GM18907 (cell line): ENCODE measurements around the gene COL4A5.
"Not testable (repeated sequence)": the region's sequence is repeated elsewhere in the genome, so short reads cannot be mapped to it uniquely, and the experiment has no call there.

ENCODE experiments used
- ATAC-seq: cut with Tn5 transposase; IDR thresholded peaks from one replicate; pipeline ENCODE4 v1.9.1; 2021; ENCODE audit warnings: mild to moderate bottlenecking, moderate library complexity; ENCODE audit not compliant: unreplicated experiment

Gene COL4A5

DNA sequence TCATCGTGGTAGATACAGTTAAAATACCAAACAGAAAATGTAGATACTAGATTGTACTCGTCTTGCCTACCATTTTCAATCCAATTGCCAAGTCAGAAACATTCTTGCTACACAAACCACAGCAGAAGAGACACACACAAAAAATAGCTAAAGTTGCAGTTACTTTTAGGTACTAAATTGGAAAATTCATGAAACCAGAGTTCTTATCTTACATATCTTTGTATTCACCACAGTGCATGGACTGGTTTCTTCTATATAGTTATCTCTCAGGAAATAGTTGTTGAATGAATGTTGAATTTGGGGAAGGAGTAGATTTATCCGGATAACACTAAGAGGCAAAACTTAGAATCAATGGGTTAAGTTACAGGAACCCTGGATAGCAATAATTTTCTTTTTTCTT is 14.2 kb downstream of the COL4A5 start:
- no peak for ATAC-seq

DNA sequence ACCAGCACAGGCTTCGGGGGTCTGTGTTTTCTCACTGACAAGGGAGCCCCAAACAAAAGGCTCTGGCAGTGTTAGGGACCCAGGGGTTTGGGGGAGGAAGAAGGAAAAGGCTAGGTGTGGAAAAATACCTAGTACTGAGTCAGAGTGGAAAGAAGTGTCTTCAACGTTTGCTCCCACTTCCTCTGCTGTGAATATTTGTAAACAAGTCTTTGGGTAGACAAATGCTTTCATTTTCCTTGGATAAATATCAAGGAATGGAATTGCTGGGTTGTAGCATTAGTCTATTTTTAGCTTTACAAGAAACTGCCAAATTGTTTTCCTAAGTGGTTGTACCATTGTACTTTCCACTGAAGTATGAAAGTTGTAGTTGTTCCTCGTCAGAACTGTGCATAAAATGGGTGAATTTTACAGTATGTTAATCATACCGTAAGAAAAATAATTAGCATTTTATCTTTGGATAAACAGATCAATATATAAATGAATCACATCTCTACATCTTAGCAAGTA is 17.4 kb downstream of the COL4A5 start:
- ATAC-seq, result no peak

DNA sequence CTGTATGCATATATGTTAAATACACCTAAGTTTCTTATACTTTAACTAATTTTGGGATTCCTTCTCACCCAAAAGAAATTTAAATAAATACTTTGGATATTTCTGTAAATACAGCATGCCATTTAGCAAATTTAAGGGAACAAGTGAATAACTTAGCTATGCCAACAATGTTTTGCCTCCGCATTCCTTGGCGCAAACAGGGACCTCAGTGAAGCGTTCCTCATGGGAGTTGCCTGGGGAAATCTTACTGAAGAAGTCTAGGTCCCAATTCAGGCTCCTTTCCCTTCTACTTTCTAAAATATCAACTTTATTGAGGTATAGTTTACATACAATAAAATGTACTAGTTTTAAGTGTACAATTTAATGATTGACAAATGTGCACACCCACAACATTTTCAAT is 25.0 kb downstream of the COL4A5 start:
- ATAC-seq, result no peak

DNA sequence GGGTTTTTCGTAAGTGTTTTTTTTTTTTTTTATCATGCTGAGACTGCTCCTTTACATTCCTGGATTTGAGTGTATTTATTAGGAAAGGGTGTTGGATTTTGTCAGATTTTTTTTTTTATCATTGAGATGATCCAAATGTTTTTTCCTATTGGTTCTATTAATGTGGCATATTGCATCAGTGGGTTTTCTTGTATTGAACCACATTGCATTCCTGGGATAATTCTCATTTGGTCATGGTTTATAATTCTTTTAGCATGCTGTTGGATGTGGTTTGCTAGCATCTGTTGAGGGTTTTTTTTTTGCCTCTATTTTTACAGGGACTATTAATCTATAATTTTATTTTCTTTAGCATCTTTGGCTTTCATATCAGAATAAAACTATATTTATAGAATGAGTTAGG is 28.8 kb downstream of the COL4A5 start:
- no peak for ATAC-seq

DNA sequence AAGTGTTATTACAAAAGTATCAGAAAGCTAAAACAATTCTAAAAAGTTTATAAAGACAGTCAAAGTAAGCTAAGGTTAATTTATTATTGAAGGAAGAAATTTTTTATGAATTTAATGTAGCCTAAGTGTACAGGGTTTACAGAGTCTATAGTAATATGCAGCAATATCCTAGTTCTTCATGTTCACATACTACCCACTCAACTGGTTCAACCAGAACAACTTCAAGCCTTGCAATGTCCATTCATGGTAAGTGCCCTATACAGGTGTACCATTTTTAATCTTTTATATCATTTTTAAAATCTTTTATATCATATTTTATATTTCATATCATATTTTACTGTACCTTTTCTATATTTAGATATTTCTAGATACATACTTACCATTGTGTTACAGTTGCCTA is 34.3 kb downstream of the COL4A5 start:
- no peak for ATAC-seq

DNA sequence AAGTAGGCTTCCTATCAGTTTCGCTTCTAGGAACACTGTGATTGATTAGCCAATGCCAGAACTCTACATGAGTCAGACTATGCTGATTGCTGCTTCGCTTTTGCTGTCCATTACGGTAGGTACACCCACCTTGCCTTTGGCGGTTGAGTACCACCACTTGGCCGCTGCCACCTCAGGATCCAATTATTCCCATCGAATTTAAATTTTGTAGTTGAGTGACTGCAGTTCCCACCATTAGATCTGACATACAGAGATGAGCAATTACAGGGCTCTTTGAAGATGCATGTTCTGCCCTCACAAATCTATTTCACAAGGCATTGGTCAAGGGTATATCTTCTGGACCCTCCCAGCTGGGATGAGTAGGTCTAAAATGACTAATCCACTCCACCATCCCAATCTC is 41.9 kb downstream of the COL4A5 start:
- not testable (repeated sequence) for ATAC-seq

DNA sequence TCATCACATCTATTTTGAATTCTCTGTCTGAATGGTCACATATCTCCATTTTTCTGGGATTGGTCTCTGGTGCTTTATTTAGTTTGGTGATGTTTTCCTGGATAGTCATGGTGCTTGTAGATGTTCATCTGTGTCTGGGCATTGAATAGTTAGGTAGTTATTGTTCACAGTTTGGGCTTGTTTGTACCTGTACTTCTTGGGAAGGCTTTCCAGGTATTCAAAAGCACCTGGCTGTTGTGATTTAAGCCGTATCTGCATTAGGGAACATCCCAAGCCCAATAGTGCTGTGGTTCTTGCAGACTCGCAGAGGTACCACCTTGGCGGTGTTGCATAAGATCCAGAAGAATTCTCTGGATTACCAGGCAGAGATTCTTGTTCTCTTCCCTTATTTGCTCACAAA is 44.6 kb downstream of the COL4A5 start:
- ATAC-seq, result no peak

DNA sequence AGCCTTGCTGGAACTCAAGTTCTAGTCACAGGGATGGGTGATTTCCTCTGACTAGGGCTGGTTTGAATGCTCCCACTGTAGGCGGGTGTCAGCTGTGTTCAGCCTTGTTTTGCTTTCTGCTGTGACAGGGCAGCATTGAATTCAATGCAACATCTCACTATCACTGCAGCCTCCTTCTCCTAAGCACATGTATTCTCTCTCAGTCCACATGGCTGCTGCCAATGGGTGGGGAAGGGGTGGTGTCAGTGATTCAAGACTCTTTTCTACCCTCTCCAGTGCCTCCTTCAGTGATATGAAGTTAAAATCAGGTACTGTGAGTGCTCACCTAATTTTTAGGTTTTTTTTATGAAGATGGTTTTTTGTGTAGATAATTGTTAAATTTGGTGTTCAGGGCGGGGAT is 46.3 kb downstream of the COL4A5 start:
- no peak for ATAC-seq

DNA sequence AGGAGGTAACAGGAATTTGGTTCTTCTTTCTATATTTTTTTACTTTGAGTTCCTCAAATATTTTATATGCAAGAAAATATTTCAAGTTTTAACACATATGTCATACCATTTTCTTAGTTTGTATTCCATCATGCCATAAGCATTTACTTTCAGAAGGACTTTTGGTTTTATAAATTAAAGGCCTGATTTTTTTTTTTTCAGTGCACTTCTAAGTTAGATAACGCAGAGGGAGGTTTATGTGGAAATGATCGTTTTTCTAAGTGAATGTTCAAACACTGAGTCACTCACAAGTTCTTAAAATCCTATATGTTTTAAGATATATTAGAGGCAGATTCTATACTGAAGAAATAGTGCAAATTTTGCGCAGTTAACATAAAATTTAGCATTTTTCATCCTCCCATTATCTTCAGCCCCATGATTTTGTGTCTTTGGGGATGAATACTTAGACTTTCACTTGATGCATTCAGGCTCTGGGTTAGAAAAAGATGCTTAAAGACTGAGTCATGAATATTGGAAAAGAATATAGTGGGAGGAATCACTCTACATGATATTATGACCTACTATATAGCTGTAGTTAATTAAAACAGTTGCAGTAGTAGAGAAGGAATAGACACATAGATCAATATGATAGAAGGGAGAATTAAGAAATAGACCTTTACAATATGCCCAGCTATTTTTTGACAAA is 54.9 kb downstream of the COL4A5 start:
- no peak for ATAC-seq

DNA sequence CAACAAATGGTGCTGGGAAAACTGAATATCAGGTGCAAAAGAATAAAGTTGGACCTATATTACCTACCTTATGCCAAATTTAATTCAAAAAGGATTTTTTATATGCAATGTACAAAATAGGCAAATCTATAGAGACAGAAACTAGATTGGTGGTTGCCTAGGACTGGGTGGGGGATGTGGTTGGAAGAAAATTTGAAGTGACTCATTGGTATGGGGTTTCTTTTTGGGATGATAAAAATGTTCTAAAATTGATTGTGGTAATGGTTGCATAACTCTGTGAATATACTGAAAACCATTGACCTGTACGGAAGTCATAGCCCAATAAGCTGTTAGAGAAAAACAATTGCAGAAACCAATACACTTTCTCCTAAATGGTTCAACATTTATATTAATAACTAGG is 72.1 kb downstream of the COL4A5 start:
- ATAC-seq, result no peak

DNA sequence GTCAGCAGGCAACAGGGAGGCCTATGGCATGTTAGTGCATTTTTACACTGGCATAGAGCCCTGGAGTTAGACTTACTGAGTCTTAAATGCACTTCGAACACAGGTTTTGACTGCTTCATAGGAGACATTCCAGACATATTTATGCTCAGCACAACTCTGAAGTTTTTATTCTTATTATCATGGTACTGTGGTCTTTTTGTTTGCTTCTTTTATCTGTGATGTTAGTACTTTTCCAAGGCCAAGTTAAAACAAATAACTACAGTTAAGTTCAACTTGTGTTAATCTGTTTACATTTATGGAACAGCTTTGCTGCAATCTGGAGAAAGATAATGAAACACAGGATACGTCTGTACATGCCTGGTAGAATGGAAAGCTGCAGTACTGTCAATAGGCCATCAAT is 76.5 kb downstream of the COL4A5 start:
- no peak for ATAC-seq

DNA sequence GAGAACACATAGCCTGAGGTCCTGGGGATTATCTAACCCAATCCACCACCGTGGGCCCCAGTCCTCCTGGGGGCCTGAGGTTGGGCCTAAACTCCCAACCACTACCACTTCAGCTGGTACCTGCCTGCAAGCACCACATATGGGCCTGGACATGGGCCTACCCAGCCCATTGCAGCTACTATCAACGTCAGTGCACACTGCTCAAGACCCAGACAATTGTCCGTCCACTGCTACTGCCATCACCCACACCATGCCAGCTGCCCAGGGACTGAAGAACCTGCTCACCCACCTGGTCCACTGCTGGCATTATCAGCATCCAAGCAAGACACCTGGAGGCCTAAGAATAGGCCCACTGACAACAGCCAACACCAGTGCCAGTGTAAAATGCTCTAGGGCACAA is 88.1 kb downstream of the COL4A5 start:
- no peak for ATAC-seq

DNA sequence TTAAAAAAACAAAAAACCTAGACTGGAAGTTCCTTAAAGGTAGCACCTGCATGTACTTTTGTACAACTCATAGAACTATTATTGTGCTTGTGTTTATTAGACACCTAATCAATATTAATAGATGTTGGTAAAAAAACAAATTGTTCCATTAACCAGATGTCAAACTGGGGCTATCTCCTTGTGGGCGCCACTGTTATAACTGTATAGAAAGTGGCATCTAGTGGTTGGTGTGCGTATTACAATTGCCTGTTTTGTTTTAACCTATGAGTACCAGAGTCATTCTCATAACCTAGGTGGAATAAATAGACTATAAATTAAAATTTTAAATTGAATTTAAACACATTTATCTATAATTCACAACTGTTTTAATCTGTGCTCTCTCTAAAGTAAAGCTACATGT is 97.4 kb downstream of the COL4A5 start:
- ATAC-seq, result peak; percentile 94

DNA sequence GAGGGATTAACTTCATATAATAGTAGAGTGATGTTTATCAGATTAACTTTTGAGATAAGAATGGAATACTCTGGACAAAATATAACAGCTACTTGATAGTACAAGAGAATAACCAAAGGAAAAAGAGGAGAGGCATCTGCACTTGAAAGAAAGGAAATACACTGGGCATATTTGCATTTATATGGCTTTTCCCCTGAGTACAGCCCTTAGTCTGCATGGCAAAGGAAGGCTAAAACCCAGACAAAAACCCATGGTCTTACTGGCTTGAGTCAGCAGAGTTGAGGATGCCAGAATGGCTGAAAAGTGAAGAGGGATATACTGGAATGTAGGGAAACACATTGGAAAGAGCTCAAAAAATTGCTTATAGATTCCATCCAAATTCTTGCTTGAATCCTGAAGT is 101.6 kb downstream of the COL4A5 start:
- no peak for ATAC-seq

DNA sequence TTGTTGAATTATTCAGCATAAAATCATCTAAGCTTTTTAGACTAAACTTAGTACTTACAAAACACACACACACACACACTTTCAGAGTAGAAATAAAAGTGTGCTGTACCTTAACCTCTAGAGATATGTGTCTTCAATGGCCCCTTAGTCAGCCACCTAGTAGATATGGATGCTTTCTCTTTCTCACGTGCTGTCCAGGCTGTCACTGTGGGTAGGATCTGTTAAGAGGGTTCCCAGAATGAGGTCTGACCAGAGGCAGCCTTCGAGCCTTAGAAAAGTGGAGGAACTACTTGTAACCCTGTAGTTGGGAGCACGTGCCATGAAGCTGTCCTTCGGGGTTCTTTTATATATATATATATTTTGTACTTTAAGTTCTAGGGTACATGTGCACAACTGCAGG is 117.9 kb downstream of the COL4A5 start:
- no peak for ATAC-seq

DNA sequence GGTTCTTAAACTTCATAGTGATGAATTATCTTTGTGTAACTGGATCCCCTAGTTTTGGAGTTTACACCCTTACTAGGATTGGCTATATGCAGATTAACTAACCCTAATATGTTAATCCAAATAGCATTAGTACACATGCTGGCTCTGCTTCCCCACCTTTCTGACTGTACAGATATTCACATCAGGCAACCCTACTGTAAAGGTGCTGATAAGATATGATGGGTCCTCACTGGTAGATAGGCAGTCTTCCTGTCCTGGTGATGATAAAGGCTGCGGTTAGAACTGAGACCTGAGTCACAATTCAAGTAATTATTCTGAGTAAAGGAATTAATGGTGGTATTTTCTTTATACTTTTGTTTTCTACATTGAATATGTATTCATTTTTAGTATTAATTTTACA is 118.6 kb downstream of the COL4A5 start:
- ATAC-seq, result no peak

DNA sequence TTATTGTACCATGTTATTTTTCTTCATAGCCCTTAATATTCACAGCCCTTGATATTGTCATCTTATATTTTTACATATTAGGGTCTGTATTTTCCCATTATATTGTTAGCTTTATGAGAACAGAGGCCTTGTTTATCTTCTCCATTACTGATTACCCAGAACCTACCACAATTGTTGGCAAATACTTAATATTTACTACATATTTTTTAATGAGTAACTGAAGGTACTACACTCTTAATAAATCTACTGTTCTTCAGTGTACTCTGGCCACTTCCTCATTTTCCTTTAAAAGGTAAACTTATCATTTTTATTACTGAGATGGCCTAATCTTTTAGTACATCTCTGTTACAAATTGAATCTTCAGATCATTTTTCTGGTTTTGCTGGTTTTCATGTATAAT is 133.5 kb downstream of the COL4A5 start:
- ATAC-seq, result peak; percentile 86

DNA sequence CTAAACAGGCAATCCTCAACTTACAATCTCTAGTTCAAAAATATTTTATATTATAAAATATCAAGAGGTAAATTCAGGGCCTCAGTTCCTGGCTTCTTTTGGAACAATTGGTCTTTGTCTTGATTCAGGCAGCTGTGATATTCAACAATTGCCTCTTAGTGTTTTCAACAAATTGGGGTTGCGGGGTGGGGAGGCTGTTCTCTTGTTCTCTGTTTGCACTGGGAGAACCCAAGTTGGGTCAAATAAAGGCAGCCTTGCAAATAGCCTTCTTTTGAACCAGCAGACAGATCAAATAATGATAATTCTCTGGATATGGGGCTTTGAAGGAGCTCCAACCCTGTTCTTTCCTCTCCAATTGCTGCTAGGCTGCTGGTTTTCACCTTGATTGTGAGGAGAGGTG is 142.5 kb downstream of the COL4A5 start:
- ATAC-seq, result no peak

DNA sequence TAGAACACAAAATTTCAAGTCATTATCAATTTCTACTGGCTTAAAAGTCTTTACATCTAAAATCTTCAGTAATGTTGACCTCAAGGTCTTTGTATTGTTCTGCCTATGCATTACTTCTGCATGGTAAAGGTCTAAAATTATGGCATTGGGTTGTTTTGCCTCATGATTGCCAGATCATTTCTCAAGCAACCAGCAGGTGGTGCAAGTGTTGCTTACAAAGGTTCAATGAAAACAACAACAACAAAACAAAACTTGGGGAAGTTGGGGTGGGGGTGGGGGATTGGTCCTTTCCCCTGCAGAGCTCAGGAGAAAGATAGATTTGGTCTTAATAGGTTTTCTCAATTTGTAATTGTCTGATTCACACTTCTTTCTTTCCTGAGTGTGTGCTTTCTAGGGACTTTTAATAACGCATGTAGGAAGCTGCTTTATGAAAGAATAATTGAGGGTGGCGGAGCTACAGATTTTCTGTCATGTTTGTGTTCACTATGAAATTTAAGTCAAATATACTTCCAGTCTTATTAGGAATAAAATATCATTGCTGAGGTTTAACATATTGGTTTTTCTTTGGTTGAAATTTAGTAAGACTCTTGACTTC is 145.1 kb downstream of the COL4A5 start:
- no peak for ATAC-seq

DNA sequence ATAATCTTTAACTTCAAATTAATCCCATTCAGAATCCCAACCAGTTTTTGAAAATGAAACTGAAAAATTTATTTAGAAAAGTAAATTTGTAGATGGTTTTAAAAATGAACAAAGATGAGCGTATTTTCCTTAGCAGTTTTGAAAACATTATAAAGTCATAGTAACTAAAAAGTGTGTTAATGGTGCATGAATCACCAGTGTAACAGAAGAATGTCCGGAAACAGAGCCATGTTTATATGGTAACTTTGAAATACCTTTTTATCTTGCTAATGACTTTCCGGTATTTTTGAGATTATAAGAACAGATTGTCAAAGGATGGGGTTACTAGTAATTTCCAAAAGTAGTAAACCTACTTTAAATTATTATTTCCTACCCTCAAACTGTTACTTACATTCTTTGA is 150.9 kb downstream of the COL4A5 start:
- no peak for ATAC-seq

DNA sequence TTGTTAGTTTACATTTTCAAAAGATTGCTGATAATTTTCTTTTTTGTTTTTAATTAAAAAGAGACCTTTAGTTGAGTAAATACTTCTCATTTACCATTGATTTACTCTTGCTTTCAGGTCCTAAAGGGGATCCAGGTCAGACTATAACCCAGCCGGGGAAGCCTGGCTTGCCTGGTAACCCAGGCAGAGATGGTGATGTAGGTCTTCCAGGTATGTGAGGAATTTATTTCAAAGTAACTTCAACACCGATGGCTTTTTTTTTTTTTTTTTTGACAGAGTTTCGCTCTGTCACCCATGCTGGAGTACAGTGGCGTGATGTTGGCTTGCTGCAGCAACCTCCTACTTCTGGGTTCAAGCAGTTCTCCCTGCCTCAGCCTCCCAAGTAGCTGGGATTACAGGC is 161.6 kb downstream of the COL4A5 start:
- no peak for ATAC-seq

DNA sequence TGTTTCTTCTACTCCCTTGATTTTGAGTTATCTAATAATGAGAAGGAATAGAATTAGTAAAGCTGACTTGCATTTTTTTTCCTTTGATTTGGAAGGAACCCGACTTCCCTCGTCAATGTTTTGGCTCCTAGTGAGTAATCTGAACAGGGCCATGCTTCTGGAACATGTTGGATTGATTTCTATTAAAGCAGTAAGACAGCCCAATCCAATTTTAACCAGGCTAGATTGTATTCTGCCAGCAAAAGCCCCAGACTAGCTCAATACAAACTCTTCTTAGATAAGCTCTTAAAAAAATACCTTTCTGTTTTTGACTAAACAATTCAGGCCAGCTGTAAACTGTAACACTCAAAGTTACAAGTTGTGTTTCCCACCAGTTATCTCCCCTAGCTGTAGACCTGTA is 170.5 kb downstream of the COL4A5 start:
- ATAC-seq, result no peak

DNA sequence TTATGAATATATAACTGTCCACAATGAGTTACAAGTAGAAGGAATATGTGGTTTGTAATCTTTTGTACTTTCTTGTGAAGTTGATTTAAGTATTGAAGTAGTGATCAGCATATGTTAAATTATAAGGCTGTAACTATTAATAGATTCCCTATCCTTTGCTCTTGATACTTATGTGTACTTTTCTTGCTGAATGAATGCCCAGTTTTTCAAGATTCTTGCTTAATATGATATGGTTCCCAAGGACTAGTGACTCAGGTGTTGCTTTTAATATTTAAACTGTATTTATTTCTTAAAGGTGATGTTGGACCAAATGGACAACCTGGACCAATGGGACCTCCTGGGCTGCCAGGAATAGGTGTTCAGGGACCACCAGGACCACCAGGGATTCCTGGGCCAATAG is 175.0 kb downstream of the COL4A5 start:
- ATAC-seq, result no peak
